ENCODE data around the gene TRIM14. TPM values are rescaled to one million over a fixed set of nuclear protein-coding genes. Genes with fewer than 3 reads are reported as not detected.

TRIM14 gene
- total RNA-seq, 4 donors from 2014 or later = 21.0 to 39.2 (median 31.6) TPM

DNA sequence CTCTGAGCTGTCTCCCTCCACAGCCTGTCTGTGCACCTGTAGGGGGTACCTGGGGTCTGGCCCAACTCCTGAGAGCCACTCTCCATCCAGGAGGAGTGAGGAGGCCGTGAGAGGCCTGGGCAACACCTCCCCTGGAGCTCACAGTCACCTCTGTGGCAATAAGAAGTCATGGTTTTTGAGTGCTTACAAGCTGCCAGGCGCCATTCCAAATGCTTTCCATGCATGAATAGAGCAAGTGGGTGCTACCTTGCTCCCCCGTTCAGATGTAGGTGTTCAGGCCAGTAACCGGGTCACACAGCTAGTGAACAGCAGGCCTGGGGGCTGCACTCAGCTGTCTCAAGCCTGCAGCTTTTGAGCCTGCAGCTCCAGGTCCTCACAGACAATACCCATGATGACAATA is 42.8 kb upstream of the TRIM14 start:
- H3K36me3 ChIP-seq = peaks cover 0 to 9% (median 0%) of the 10 kb centered on the region in 3 donors
- H3K4me1 ChIP-seq = peaks cover 12 to 78% (median 13%) of the 10 kb centered on the region in 3 donors
- H3K9me3 ChIP-seq = no peaks in the 10 kb centered on the region
- intact Hi-C loops (cut with DNase I) = no loop called here
- TF ChIP-seq, protein P1, sequence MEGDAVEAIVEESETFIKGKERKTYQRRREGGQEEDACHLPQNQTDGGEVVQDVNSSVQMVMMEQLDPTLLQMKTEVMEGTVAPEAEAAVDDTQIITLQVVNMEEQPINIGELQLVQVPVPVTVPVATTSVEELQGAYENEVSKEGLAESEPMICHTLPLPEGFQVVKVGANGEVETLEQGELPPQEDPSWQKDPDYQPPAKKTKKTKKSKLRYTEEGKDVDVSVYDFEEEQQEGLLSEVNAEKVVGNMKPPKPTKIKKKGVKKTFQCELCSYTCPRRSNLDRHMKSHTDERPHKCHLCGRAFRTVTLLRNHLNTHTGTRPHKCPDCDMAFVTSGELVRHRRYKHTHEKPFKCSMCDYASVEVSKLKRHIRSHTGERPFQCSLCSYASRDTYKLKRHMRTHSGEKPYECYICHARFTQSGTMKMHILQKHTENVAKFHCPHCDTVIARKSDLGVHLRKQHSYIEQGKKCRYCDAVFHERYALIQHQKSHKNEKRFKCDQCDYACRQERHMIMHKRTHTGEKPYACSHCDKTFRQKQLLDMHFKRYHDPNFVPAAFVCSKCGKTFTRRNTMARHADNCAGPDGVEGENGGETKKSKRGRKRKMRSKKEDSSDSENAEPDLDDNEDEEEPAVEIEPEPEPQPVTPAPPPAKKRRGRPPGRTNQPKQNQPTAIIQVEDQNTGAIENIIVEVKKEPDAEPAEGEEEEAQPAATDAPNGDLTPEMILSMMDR (IDR thresholded peaks at IDR 0.05) = no peak
- 44 to 65% methylated on average over 3 to 4 of the region's 4 CpGs for WGBS, 2 donors
- H3K4me3 ChIP-seq = no peak overlapping the region
- H3K27me3 ChIP-seq = no peaks in the 10 kb centered on the region
- H3K27ac ChIP-seq = peak overlapping the region in 3 of 4 donors; percentile 56 to 85 (median 58)
- no peak for DNase-seq

DNA sequence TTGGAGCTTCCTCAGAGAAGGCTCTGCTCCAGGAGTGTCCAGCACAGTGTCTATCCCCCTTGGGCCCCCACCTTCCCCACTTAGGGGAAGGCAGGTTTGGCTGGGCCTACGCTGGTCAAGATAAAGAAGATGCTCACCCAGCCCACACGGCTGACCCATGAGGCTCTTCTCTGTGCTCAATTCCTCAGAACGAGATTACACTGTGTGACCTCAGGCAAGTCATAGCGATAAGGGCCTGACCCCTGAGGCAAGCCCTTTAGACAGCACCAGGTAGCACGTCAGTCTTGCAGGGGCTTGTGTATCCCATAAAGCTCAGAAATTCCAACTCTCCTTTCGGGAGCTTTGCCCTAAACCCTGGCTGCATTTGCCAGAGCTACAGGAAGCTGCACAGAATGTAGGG is 40.8 kb upstream of the TRIM14 start:
- H3K27me3 ChIP-seq = no peaks in the 10 kb centered on the region
- no peaks in the 10 kb centered on the region for H3K9me3 ChIP-seq
- intact Hi-C loops (cut with DNase I) = no loop called here
- no peak overlapping the region for H3K27ac ChIP-seq
- H3K4me1 ChIP-seq = peaks cover 12 to 77% (median 13%) of the 10 kb centered on the region in 3 donors
- 58 to 64% methylated on average over 4 to 6 of the region's 6 CpGs for WGBS, 2 donors
- peaks cover 0 to 24% (median 0%) of the 10 kb centered on the region in 3 donors for H3K36me3 ChIP-seq
- DNase-seq = no peak
- TF ChIP-seq, protein P1 (IDR thresholded peaks at IDR 0.05) = no peak
- no peak for TF ChIP-seq POLR2A (IDR thresholded peaks at IDR 0.05)
- no peak overlapping the region for H3K4me3 ChIP-seq

- H3K36me3 ChIP-seq = peaks cover 0 to 24% (median 0%) of the 10 kb centered on the region in 3 donors
- no peak overlapping the region for H3K4me3 ChIP-seq
- H3K4me1 ChIP-seq = peaks cover 11 to 77% (median 13%) of the 10 kb centered on the region in 3 donors
- no peaks in the 10 kb centered on the region for H3K27me3 ChIP-seq
- no peaks in the 10 kb centered on the region for H3K9me3 ChIP-seq
- no peak overlapping the region for H3K27ac ChIP-seq
- WGBS, 2 donors = 70 to 84% methylated on average over 5 of the region's 5 CpGs
- no peak for TF ChIP-seq POLR2A (IDR thresholded peaks at IDR 0.05)
- TF ChIP-seq, protein P1 (IDR thresholded peaks at IDR 0.05) = no peak
- no peak for DNase-seq
- intact Hi-C loops (cut with DNase I) = no loop called here
Observed at GRCh38 chr9:98159301-98159700, 40.3 kb upstream of the TRIM14 start.

GRCh38 chr9:98158071-98158831 is 39.2 kb upstream of the TRIM14 start:
- no peak overlapping the region for H3K4me3 ChIP-seq
- TF ChIP-seq POLR2A (IDR thresholded peaks at IDR 0.05) = no peak
- TF ChIP-seq, protein P1 (IDR thresholded peaks at IDR 0.05) = no peak
- H3K9me3 ChIP-seq = no peaks in the 10 kb centered on the region
- no peak overlapping the region for H3K27ac ChIP-seq
- DNase-seq = no peak
- 43 to 66% methylated on average over 4 of the region's 4 CpGs for WGBS, 2 donors
- peaks cover 5 to 69% (median 9%) of the 10 kb centered on the region in 3 donors for H3K4me1 ChIP-seq
- intact Hi-C loops (cut with DNase I) = no loop called here
- H3K27me3 ChIP-seq = no peaks in the 10 kb centered on the region
- H3K36me3 ChIP-seq = peaks cover 0 to 24% (median 0%) of the 10 kb centered on the region in 3 donors

- no peak for TF ChIP-seq POLR2A (IDR thresholded peaks at IDR 0.05)
- 71 to 86% methylated on average over 1 to 4 of the region's 10 CpGs for WGBS, 2 donors
- no peak for DNase-seq
- Histone ChIP-seq H3K4me1 (peaks cover 0 to 60% (median 3%) of the 10 kb centered on the region in 3 donors), H3K27me3 (no peaks in the 10 kb centered on the region), H3K36me3 (peaks cover 0 to 26% (median 0%) of the 10 kb centered on the region in 3 donors), H3K9me3 (no peaks in the 10 kb centered on the region), H3K4me3 (no peak overlapping the region), H3K27ac (peak overlapping the region in 1 of 4 donors; percentile 16)
- intact Hi-C loops (cut with DNase I) = no loop called here
Observed at GRCh38 chr9:98157372-98157771, 38.4 kb upstream of the TRIM14 start.

Data from esophagus squamous epithelium (tissue), 5 donors.